Adrenal gland (tissue), 12 donors: ENCODE results near the gene NR2F1-AS1. TPM values are rescaled to one million over a fixed set of nuclear protein-coding genes. Genes with fewer than 3 reads are reported as not detected.
A peak's percentile ranks its signal among the peaks of the same experiment; 100 is the strongest.

Experiments used
- DNase-seq, 7 donors: peaks; one replicate each; pipeline ENCODE4 v3.0.0-alpha.2; 2019 to 2020
- H3K27ac ChIP-seq, 5 donors: fragments of 200-600 bp; sonication (generic) in 4 of 5; 1 replicate in 3 of 5; 2 replicates in 2 of 5; pipeline versions ENCODE4 v1.5.1 to v1.8.0; 2016 to 2020; ENCODE audit warnings: mild to moderate bottlenecking in 1 of 5
- H3K27me3 ChIP-seq: fragments of 200-600 bp; 2 replicates; pipeline ENCODE4 v1.8.0; 2021
- H3K36me3 ChIP-seq, 2 donors: fragments of 200-600 bp; replicated peaks in 1 of 2; 1 replicate in 1 of 2; 2 replicates in 1 of 2; pipeline versions ENCODE4 v1.5.1 to v1.8.0; 2018 to 2022
- H3K4me1 ChIP-seq, 2 donors: fragments of 200-600 bp; replicated peaks in 1 of 2; 1 replicate in 1 of 2; 2 replicates in 1 of 2; pipeline versions ENCODE4 v1.5.1 to v1.8.0; 2018 to 2021
- H3K4me3 ChIP-seq, 4 donors: fragments of 200-600 bp; sonication (generic) in 3 of 4; one replicate each; pipeline ENCODE4 v1.5.1; 2016 to 2018
- H3K9me3 ChIP-seq, 3 donors: fragments of 200-600 bp; sonication (generic) in 1 of 3; replicated peaks in 1 of 3; 1 replicate in 2 of 3; 2 replicates in 1 of 3; pipeline versions ENCODE4 v1.5.1 to v1.8.0; 2016 to 2021
- CTCF ChIP-seq, 6 experiments: fragments of 450-650 bp in 4 of 6; fragments of 200-600 bp in 2 of 6; sonication (generic) in 1 of 6; IDR thresholded peaks; 1 replicate in 5 of 6; 2 replicates in 1 of 6; pipeline versions ENCODE4 v1.5.1 to v1.8.0; 2016 to 2021; ENCODE audit warnings: antibody characterized with exemption in 6 of 6, mild to moderate bottlenecking in 2 of 6, moderate library complexity in 1 of 6
- POLR2A ChIP-seq, 2 donors: fragments of 450-650 bp; IDR thresholded peaks; one replicate each; pipeline ENCODE4 v1.6.1; 2017; ENCODE audit warnings: antibody characterized with exemption in 2 of 2, mild to moderate bottlenecking in 2 of 2, moderate library complexity in 1 of 2
- WGBS, 4 donors: extraction: QIAGEN DNeasy Blood & Tissue Kit in 2 of 4; methylation state at CpG; one replicate each; pipeline versions ENCODE4 v1.1.5 to v1.1.7; 2013 to 2017; 5-methylcytosine and 5-hydroxymethylcytosine counted together
- intact Hi-C, 2 donors: fragments of 100-400 bp; cut with DNase I; formaldehyde crosslinking; loops; one replicate each; pipeline versions ENCODE4 v1.14.1 to v1.15.0; 2022 to 2023
- polyA plus RNA-seq, 3 donors: library from polyadenylated mRNA; stranded (reverse); fragments of 200-250 nt in 2 of 3; fragments of 350-450 nt in 1 of 3; fragmentation: Illumina TruSeq in 1 of 3; extraction: RNeasy Lipid Tissue Mini Kit (QIAGEN cat#74804) in 1 of 3; gene quantifications; one replicate each; pipeline ENCODE4 v1.2.3, GENCODE V29; 2013 to 2014
- total RNA-seq, 9 donors: library from RNA; depleted of rRNA in 4 of 9; stranded (reverse); fragments of >200 nt in 4 of 9; fragments of 120-200 nt in 1 of 9; fragmentation: NEBNext Ultra II Directional in 1 of 9; extraction: Animal tissue kit (Norgen Biotek cat#: 25700) in 1 of 9; gene quantifications; one replicate each; pipeline versions ENCODE4 v1.1.0 to v1.2.4, GENCODE V29; 2013 to 2023
- donor health status: healthy with polysubstance abuse.
- donor health status: Bipolar disorder and iron deficiency.
- donor health status: DM: yes; HTN: yes; CAD: no.
- donor health status: DM: no; HTN: no; CAD: no.
- donor health status: DM: no; HTN: no; CAD: no.
- donor health status: DM: yes; HTN: yes; CAD: no.

The NR2F1-AS1 gene
- total and polyA plus RNA-seq, 12 donors: 13.2 to 107 (median 29.1) TPM

- 42 to 47% (median 46%) methylated on average over 4 of the region's 4 CpGs for WGBS, 4 donors
- no peaks in the 10 kb centered on the region for H3K9me3 ChIP-seq
- no peaks in the 10 kb centered on the region for H3K27me3 ChIP-seq
- DNase-seq: peak in 4 of 7 donors; percentile 18 to 65 (median 48)
- peak overlapping the region in 1 of 4 donors; percentile 94 for H3K4me3 ChIP-seq
- intact Hi-C loops: no loop called here
- no peak for TF ChIP-seq POLR2A (IDR thresholded peaks at IDR 0.05)
- TF ChIP-seq CTCF (IDR thresholded peaks at IDR 0.05): no peak
- H3K36me3 ChIP-seq: no peaks in the 10 kb centered on the region
- peaks cover 0 to 13% of the 10 kb centered on the region in 2 donors for H3K4me1 ChIP-seq
- peak overlapping the region in 3 of 5 donors; percentile 68 to 93 (median 83) for H3K27ac ChIP-seq
Observed at GRCh38 chr5:93622240-93622885, 41.3 kb upstream of the NR2F1-AS1 start.

- peak; percentile 83 to 91 (median 86) for DNase-seq
Observed at GRCh38 chr5:93621327-93621798, 40.3 kb upstream of the NR2F1-AS1 start.

DNA sequence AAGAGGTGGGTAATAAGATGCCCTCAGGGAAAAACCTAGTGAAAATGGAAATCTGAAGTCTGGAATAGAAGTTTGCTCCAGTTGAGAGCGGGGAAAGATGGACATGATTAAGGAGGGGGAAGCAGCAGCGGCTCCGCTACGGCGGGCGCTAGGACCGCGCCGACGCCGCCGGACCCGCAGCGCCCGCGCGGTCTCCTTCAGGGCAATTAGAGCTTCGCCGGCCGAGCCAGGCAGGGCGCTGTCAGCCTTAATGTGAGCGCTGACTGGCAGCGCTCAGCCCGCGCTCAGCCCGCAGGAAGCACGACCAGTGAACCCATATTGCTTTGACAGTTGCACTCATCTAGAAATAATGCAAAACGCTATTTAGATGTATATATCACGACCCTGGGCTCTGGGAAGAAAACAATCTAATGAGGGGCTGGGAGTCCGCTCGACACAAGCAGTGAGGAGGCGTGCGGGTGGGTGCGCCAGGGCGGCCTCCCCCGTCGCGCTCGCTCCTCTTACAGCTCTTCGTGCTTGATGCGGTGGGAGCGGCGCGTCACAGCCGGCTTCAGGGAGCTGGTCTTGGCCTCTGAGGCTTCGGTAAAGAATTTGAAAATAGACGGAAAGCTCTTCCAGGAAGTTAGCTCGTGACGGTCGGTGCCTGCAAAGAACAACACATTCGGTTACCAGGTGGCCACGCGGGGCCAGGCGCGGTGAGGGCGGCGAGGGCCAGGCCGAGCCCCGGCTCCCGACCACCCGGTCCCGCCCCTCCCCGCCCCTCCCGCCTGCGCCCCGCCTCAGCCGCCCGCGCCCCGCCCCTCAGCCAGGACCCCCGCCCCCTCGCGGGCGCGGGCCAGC, 39.7 kb upstream of the NR2F1-AS1 start:
- 0 to 1% (median 0%) methylated on average over 29 to 75 of the region's 75 CpGs for WGBS, 4 donors
- Histone ChIP-seq H3K36me3 (no peaks in the 10 kb centered on the region), H3K27me3 (no peaks in the 10 kb centered on the region), H3K4me1 (peaks cover 0 to 13% of the 10 kb centered on the region in 2 donors), H3K27ac (peak overlapping the region; percentile 7 to 93 (median 83)), H3K9me3 (no peaks in the 10 kb centered on the region), H3K4me3 (peak overlapping the region; percentile 38 to 94 (median 66))
- peak; percentile 58 to 81 (median 69) for DNase-seq
- intact Hi-C loops: no loop called here
- TF ChIP-seq CTCF (IDR thresholded peaks at IDR 0.05) (peak in 1 of 6 experiments; percentile 8), POLR2A (IDR thresholded peaks at IDR 0.05) (peak in 1 of 2 donors; percentile 27)

More at GRCh38 chr5:93621327-93621798, 40.3 kb upstream of the NR2F1-AS1 start:
- H3K4me1 ChIP-seq: peaks cover 0 to 13% of the 10 kb centered on the region in 2 donors
- TF ChIP-seq POLR2A (IDR thresholded peaks at IDR 0.05): peak in 1 of 2 donors; percentile 48
- TF ChIP-seq CTCF (IDR thresholded peaks at IDR 0.05): no peak
- intact Hi-C loops: no loop called here
- peak overlapping the region in 2 of 4 donors; percentile 38 to 94 for H3K4me3 ChIP-seq
- peak overlapping the region; percentile 12 to 93 (median 83) for H3K27ac ChIP-seq
- no peaks in the 10 kb centered on the region for H3K27me3 ChIP-seq
- H3K9me3 ChIP-seq: no peaks in the 10 kb centered on the region
- 1 to 5% (median 2%) methylated on average over 6 to 41 of the region's 41 CpGs for WGBS, 4 donors
- H3K36me3 ChIP-seq: no peaks in the 10 kb centered on the region

DNA sequence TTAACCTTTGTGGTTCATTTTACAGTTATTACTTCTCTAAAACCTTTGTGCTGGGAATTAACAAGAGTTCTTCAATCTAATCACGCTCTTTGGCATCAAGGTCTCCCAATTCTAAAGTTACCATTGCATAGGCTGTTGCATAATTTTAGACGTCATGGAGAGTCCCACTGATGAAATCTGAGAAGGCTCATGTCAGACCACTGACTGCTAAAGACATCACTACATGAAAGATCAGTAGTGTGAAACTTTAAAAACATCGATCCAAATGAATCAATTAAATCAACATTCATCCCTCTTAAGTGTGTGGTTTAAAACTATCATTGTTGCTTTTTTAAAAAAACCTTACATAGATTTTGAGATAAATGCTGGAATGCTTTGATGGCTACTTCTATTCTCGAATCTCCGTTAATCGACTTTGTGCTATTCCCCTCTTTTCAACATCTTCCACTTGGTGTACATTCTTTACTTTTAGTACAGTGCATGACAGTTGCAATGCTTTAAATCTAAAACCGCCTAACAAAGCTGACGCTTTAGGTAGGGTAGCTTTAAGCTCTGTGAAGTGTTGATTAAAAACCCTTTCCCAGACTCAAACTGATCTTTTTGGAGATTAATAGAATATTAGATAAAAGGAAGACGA, 35.6 kb upstream of the NR2F1-AS1 start:
- no peak for TF ChIP-seq CTCF (IDR thresholded peaks at IDR 0.05)
- no peak for TF ChIP-seq POLR2A (IDR thresholded peaks at IDR 0.05)
- DNase-seq: no peak
- H3K27me3 ChIP-seq: peaks cover 6% of the 10 kb centered on the region
- no peak overlapping the region for H3K4me3 ChIP-seq
- no peak overlapping the region for H3K27ac ChIP-seq
- intact Hi-C loops: no loop called here
- H3K4me1 ChIP-seq: peaks cover 0 to 5% of the 10 kb centered on the region in 2 donors
- no peaks in the 10 kb centered on the region for H3K36me3 ChIP-seq
- WGBS, 4 donors: 84 to 87% (median 85%) methylated on average over 9 of the region's 9 CpGs
- H3K9me3 ChIP-seq: no peaks in the 10 kb centered on the region
